Muscle of back (tissue), 10 donors: ENCODE results near the gene MTHFD1. TPM values are rescaled to one million over a fixed set of nuclear protein-coding genes. Genes with fewer than 3 reads are reported as not detected.

Experiments used
- polyA plus RNA-seq, 10 donors: library from polyadenylated mRNA; unstranded; fragments of 120-200 nt; gene quantifications; one replicate each; pipeline ENCODE4 v1.2.1, GENCODE V29; 2013; ENCODE audit not compliant: insufficient read length in 10 of 10

Gene MTHFD1
- polyA plus RNA-seq, 10 donors = 42.4 to 56.2 (median 48.3) TPM

Other genes with a start within 250 kb of the MTHFD1 start
- under 1 TPM; 0.25 to 0.72 (median 0.40) TPM for gene ESR2, start 94.0 kb upstream of the MTHFD1 start, polyA plus RNA-seq
- gene AKAP5, start 77.1 kb downstream of the MTHFD1 start, polyA plus RNA-seq = 1 to 10 TPM in 1 of 10 donors, under 1 TPM in 9; 0.38 to 1.1 (median 0.52) TPM
- 10 to 100 TPM in 3 of 10 donors, 1 to 10 TPM in 7; 5.6 to 11.5 (median 7.6) TPM for gene ZBTB25, start 115.5 kb downstream of the MTHFD1 start, polyA plus RNA-seq
- 10 to 100 TPM; 27.2 to 41.4 (median 34.2) TPM for gene ZBTB1, start 116.4 kb downstream of the MTHFD1 start, polyA plus RNA-seq
- gene HSPA2, start 152.4 kb downstream of the MTHFD1 start, polyA plus RNA-seq = 10 to 100 TPM in 1 of 10 donors, 1 to 10 TPM in 9; 4.1 to 12.4 (median 6.5) TPM
- under 1 TPM in 7 of 10 donors, not detected in 3; 0.13 to 0.56 (median 0.33) TPM for gene PPP1R36, start 161.6 kb downstream of the MTHFD1 start, polyA plus RNA-seq